ENCODE measurements around the gene KCNG2.

KCNG2 gene

GRCh38 chr18:79866889-79867574 lies 69.3 kb downstream of the KCNG2 start:
- Histone ChIP-seq H3K27me3 (ENCODE audit: insufficient read depth, poor library complexity, severe bottlenecking) (peaks cover 4% of the 10 kb centered on the region), H3K9me3 (ENCODE audit: severe bottlenecking) (no peaks in the 10 kb centered on the region), H3K36me3 (ENCODE audit: low read depth) (no peaks in the 10 kb centered on the region), H3K4me3 (ENCODE audit: severe bottlenecking) (no peak overlapping the region), H3K27ac (ENCODE audit: poor library complexity, severe bottlenecking) (no peak overlapping the region), H3K4me1 (ENCODE audit: insufficient read depth, poor library complexity, severe bottlenecking) (no peaks in the 10 kb centered on the region)
- TF ChIP-seq CTCF (IDR thresholded peaks at IDR 0.05; ENCODE audit: poor library complexity, severe bottlenecking), result no peak
- ATAC-seq (ENCODE audit: low read depth) (peak; percentile 62), DNase-seq (ENCODE audit: low spot score) (no peak)

GRCh38 chr18:79867666-79868065 lies 69.9 kb downstream of the KCNG2 start:
- no peaks in the 10 kb centered on the region for H3K27me3 ChIP-seq (ENCODE audit: insufficient read depth, poor library complexity, severe bottlenecking)
- no peak for ATAC-seq (ENCODE audit: low read depth)
- no peak overlapping the region for H3K27ac ChIP-seq (ENCODE audit: poor library complexity, severe bottlenecking)
- no peak for DNase-seq (ENCODE audit: low spot score)
- no peaks in the 10 kb centered on the region for H3K36me3 ChIP-seq (ENCODE audit: low read depth)
- no peak for TF ChIP-seq CTCF (IDR thresholded peaks at IDR 0.05; ENCODE audit: poor library complexity, severe bottlenecking)
- H3K4me1 ChIP-seq (ENCODE audit: insufficient read depth, poor library complexity, severe bottlenecking), result no peaks in the 10 kb centered on the region
- no peaks in the 10 kb centered on the region for H3K9me3 ChIP-seq (ENCODE audit: severe bottlenecking)
- no peak overlapping the region for H3K4me3 ChIP-seq (ENCODE audit: severe bottlenecking)

GRCh38 chr18:79868168-79868784 lies 70.5 kb downstream of the KCNG2 start:
- H3K27me3 ChIP-seq (ENCODE audit: insufficient read depth, poor library complexity, severe bottlenecking), result no peaks in the 10 kb centered on the region
- no peaks in the 10 kb centered on the region for H3K4me1 ChIP-seq (ENCODE audit: insufficient read depth, poor library complexity, severe bottlenecking)
- no peaks in the 10 kb centered on the region for H3K9me3 ChIP-seq (ENCODE audit: severe bottlenecking)
- H3K27ac ChIP-seq (ENCODE audit: poor library complexity, severe bottlenecking), result no peak overlapping the region
- ATAC-seq (ENCODE audit: low read depth) (no peak), DNase-seq (ENCODE audit: low spot score) (no peak)
- no peaks in the 10 kb centered on the region for H3K36me3 ChIP-seq (ENCODE audit: low read depth)
- TF ChIP-seq CTCF (IDR thresholded peaks at IDR 0.05; ENCODE audit: poor library complexity, severe bottlenecking), result no peak
- H3K4me3 ChIP-seq (ENCODE audit: severe bottlenecking), result no peak overlapping the region

- H3K27me3 ChIP-seq (ENCODE audit: insufficient read depth, poor library complexity, severe bottlenecking), result no peaks in the 10 kb centered on the region
- no peak for ATAC-seq (ENCODE audit: low read depth)
- TF ChIP-seq CTCF (IDR thresholded peaks at IDR 0.05; ENCODE audit: poor library complexity, severe bottlenecking), result no peak
- no peak overlapping the region for H3K27ac ChIP-seq (ENCODE audit: poor library complexity, severe bottlenecking)
- no peaks in the 10 kb centered on the region for H3K9me3 ChIP-seq (ENCODE audit: severe bottlenecking)
- H3K36me3 ChIP-seq (ENCODE audit: low read depth), result no peaks in the 10 kb centered on the region
- H3K4me3 ChIP-seq (ENCODE audit: severe bottlenecking), result no peak overlapping the region
- no peaks in the 10 kb centered on the region for H3K4me1 ChIP-seq (ENCODE audit: insufficient read depth, poor library complexity, severe bottlenecking)
- DNase-seq (ENCODE audit: low spot score), result no peak
These were observed 71.2 kb downstream of the KCNG2 start for GRCh38 chr18:79868811-79869541.

All from RWPE2 (cell line).